ENCODE measurements around the gene PICALM.
"Not testable (repeated sequence)": the region's sequence is repeated elsewhere in the genome, so short reads cannot be mapped to it uniquely, and the experiment has no call there.

Gene PICALM

DNA sequence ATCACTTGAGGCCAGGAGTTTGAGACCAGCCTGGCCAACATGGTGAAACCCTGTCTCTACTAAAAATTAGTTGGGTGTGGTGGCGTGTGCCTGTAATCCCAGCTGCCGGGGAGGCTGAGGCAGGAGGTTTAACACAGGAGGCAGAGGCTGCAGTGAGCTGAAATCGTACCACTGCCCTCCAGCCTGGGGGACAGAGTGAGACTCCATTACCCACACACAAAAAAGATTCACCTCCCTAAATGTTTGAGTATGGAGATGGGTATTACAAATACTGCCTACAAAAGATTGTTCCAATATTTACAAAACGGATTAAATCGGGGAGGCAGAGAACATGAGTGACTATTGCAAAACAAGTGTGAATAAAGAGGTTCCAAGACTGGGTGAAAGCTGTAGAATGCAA, 98.3 kb downstream of the PICALM start:
- no peak for DNase-seq

DNA sequence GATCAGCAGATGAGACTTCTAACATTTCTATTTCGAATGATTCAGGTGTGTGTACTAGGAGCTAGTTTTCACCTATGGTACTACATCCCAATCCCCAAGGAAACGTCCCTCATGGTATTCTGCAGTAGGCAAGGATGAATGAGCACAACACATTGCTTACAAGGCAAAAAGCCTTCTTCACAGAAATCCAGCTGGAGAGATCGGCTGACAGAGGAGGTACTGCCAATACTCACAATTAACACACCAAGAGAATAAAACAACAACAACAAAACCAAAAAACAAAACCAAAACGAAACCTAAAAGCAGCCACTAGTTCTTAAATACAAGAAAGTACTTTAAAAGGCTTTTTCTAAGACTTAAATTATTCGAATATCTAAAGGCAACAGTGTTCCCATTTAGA, 101.4 kb downstream of the PICALM start:
- no peak for DNase-seq

DNA sequence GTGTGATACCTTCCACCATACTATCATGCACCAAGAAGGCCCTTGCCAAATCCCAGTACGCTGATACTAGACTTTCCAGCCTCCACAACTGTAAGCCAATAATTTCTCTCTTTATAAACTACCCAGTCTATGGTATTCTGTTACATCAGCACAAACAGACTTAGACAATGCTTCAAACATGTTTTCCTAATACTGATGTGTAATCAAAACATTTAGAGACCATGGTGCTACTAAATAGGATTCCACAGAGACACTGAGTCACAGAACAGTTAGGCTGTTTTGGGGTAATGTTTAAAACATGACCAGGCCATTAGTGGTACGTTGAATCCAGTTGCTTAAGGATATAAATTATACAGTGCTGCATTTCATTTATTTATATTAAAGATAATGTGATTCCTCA, 103.7 kb downstream of the PICALM start:
- no peak for DNase-seq

DNA sequence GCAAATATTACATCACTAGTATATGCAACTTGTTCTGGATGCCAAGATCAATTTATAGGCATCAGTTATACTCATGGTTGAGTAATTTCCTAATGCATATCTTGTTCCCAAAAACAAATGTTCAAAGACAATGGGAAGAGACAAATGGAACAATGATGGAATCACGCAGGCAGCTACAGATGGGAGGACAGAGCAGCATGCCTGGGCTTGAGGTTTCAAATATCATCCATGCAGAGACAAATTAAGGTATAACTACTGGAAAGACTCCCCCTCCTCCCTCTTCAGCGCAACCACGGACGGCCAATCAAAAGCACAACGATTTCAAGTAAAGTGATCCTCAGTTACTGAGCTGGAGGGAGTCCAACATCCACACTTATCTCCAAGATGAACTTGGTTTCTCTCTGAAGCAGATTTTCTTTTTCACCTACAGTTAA, 106.9 kb downstream of the PICALM start:
- no peak for DNase-seq

DNA sequence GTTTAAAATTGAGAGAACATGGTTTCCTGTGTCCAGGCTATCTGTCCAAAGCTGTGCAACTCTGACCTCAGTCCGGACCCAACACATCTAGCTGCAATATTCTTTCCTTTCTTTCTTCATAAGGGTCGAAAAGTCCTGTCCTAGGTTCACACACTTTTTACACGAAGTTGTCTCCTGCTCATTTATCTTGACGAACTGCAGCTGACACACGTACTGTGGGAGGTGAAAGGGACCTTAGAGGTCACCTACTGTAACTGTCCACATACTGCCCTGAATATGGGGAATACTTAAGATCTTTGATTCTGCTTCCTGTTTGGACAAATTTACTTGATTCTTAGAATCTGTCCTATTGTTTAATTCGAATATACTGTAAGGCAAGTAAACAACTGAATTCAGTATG, 107.8 kb downstream of the PICALM start:
- no peak for DNase-seq

DNA sequence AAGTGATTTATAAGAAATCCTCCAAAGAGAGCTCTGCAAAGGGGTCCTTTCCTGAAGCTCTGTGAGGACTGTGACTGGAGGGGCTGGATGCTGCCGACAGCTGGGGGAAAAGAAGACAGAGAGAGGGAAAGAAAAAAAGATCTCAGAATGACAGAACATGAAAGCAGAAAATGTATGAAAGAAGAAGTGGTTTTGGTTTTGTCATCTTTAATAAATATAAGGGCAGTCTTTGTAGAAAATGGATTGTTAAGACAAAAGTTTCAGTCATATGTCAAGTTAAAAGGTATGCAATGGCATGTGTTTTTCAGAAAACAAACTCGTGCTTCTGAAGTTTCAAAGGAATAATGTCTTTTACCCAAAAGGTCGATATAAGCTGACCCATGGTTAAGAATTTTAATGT, 108.2 kb downstream of the PICALM start:
- DNase-seq = no peak

DNA sequence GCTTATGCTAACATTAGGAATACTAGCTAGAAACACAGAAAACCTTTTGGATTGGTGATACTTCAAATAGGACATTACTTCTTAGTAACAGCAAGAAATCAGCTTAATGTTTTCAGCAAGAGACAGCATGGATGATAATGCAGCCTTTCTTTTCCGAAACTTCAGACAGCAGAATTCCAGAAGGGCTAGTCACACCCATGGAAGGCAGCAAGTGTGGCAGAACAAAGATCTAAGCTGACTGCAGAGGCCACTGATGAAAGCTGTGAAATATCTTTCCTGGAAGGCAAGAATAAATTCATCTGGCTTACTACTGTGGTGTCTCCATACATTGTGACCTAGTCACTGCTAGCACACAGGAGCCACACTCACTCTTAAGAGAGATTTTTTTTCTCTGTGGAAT, 113.4 kb downstream of the PICALM start:
- no peak for DNase-seq

DNA sequence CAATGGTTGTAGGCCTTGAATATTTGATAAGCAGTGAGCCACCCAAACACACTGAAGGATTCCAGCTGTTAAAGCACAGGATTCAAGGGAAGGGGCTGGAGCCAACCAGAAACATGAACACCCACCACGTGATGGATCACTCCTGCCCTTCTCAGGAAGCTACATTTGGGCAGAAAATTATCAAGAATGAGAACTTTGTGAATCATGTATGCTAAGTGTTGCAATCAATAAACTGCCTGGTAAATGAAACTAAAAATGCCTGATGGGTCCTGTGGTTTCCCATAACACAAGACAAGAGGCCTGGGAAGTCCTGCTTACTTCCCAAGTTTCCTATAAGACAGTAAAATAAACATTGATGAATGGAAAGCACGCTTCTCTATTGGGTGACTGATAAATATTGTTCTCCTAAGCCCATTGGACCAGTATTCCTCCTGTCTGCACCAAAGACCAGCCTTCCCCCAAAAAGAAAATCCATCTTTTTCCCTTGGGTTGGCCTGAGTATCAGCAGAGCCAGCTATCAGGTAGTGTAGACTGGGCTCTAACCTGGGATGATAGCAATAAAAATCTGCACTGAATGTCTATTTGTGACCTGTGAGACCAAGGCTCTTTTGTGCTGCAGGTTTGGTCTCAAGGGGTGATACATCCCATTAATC, 115.3 kb downstream of the PICALM start:
- no peak for DNase-seq

DNA sequence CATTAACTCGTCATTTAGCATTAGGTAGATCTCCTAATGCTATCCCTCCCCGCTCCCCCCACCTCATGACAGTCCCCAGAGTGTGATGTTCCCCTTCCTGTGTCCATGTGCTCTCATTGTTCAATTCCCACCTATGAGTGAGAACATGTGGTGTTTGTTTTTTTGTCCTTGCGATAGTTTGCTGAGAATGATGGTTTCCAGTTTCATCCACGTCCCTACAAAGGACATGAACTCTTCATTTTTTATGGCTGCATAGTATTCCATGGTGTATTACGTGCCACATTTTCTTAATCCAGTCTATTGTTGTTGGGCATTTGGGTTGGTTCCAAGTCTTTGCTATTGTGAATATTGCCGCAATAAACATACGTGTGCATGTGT, 116.8 kb downstream of the PICALM start:
- not testable (repeated sequence) for DNase-seq

DNA sequence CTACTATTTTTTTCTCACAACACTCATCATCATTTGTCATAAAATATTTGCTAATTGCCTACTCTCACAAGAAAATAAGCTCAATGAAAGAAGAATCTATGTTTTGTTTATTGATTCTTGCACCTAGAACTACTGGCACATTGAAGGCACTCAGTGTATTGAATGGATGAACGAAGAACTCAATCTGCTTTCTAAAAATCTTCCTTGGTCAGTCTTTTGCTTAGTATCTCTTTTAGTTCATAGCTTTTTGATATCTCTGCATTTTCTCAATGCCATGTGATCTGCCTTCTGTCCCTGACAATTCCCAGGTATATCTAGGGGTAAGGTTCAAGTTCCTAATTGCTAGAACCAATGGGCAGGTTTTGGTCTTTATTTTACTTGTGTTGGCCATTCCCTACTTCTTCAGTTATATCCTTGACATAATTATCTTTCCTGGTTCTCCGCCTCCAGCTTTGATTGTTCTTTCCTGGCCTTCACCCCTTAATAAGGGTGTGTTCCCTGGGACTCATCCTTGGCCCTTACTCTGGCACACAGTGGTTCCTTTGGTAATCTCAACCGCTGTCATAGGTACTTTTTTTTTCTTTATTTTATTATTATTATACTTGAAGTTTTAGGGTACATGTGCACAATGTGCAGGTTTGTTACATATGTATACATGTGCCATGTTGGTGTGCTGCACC, 117.3 kb downstream of the PICALM start:
- DNase-seq = no peak

DNA sequence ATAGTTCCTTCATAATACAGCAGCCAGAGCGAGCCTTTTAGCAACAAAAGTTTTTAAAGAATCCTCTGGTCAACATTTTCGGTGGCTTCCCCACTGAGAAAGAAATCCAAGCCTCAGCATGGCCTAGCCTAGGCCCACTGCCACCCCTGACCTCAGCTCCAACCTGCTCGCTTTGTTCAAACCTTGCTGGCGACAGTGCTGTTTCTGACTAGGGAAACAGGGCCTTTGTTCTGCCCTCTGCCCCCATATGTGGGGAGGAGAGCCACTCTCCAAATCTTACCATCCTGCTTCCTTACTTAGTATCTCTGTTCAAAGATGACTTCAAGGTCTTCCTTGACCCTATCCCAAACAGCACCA, 117.9 kb downstream of the PICALM start:
- DNase-seq = no peak

DNA sequence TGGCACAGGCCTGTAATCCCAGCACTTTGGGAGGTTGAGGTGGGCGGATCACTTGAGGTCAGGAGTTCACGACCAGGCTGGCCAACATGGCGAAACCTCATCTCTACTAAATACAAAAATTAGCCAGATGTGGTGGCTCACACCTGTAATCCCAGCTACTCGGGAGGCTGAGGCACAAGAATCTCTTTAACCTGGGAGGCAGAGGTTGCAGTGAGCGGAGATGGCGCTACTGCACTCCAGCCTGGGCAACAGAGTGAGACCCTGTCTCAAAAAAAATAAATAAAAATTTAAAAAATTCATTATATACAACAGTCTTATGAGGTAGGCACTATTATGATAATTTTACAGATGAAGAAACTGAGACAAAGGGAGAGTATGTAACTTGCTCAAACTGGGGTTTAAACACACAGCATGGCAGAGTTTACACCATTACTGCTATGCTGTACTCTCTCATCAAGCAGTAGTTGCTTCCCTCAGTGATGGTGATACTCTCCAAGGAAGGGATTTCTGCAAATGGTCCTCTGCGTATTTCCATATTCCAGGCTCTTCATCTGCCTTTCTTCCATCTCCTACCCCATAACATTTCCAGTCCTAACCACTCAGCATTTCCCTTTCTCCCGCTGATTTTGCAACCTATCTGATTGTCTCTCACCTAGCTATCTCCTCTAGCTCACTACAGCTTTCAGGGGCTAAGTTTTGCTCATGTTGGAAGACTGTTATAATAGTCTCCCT, 118.4 kb downstream of the PICALM start:
- DNase-seq = no peak

DNA sequence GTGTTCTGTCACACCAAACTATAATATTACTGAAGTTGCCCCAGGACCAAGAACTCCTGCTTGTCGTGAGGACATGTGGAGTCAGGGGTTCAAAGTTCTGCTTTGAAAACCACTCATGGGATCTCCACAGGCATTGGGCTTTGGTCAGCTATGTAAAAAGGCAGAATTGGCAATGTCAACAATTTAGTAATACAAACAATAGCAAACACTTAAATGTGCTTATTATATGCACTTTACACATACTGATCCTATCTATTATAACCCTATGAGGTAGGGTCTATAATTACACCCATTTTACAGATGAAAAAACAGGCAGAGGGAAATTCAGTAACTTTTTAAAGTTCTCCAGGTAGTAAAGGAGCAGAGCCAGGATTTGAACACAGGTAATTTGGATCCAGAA, 119.1 kb downstream of the PICALM start:
- DNase-seq = no peak

DNA sequence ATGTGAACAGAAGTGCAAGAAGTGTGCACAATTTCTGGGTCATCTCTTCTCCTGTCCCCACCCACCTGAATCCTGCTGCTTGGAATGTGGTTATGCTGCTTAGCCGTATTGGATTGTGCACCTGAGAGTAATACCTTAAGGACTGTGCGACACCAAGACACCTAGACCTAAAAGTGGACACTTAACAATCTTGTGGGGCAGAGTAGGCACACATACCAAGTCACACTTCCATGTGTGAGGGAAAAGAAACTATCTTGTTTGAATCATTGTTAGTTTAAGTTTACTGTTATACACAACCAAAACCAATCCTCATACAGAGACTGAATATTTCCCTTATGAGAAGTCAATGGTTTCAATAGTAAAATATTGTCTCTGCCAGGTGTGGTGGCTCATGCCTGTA, 120.0 kb downstream of the PICALM start:
- DNase-seq = no peak

DNA sequence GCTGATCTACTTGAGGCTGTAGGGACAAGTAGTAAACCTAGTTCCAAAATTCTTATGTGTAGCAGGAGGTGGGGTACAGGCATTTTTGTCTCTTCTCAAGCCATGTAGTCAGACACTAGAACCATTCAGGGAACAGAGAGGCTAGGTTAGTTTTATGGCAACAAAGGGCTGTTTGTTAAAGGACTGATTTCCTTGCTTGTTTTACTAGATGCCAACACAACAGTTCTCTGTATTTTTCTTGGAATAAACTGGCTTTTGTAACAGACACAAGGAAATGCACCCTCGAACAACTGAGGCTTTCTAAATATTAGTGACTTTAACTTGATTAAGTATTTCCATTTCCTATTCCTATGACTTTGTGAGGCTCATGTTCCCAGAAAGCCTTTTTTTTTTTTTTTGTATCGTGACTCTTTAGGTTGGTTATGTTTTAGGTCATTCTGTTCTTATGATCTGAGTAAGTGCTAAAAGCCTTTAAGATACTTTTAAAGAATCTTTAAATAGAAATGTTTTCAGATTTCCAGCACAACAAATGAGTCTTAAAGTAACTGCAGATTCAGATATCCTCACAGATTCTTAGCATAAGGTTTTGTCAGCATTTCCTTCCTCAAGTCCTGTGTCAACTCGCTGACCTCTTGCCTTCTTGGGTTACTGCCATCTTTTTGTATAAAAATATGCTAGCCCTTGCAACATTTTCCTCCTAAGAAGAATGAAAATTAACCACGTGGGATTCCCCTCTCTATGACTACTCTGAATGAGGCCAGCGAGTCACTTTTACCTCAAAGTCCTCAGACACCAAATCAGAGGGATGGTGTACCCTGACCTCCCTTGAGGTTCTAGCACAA, 121.2 kb downstream of the PICALM start:
- no peak for DNase-seq

DNA sequence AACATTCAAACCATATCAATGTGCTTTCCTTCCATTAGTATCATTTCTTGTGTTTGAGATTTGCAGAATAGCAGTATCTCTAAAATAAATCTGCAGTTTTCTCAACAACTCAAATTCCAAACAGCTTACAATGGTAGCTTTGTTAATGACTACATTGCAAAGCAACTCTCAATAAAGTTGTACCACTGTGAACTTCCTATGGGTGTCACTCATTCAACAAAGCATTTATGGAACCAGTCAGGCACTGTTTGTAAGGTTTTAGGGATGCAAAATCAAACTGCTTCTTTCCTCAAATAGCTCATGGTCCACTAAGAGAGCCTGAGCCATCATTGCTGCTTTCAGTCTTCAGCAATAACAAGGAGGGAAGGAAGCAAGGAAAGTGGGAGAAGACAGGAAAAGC, 122.7 kb downstream of the PICALM start:
- DNase-seq = no peak

DNA sequence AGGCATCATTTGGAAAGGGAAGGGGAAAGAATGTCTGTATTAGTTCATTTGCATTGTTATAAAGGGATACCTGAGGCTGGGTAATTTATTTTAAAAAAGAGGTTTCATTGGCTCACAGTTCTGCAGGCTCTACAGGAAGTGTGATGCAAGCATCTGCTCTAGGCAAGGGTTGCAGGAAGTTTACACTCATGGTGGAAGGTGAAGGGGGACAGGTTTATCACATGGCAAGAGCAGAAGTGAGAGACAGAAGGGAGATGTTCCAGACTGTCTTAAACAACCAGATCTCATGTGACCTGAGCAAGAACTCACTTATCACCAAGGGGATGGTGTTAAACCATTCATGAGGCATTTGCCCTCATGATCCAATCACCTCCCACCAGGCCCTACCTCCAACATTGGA, 123.1 kb downstream of the PICALM start:
- no peak for DNase-seq

DNA sequence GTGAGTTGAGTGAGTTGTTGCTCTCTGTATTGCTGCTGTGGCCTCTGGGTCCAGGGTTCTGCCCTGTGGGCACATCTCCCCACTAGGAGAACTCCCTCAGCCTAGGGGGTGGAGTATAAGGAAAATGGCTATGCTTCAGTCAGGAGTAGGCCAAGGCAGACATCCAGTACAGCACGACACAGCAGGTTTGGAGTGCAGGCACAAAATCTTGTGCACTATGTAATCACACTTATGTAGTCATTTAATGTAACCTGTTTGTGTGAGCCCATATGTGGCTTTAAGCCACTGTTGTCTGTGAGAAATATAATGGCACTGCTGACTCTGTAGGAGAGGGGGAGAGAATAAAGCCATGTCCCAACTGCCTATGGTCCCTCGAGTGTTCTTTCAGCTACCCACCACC, 123.6 kb downstream of the PICALM start:
- DNase-seq = no peak

DNA sequence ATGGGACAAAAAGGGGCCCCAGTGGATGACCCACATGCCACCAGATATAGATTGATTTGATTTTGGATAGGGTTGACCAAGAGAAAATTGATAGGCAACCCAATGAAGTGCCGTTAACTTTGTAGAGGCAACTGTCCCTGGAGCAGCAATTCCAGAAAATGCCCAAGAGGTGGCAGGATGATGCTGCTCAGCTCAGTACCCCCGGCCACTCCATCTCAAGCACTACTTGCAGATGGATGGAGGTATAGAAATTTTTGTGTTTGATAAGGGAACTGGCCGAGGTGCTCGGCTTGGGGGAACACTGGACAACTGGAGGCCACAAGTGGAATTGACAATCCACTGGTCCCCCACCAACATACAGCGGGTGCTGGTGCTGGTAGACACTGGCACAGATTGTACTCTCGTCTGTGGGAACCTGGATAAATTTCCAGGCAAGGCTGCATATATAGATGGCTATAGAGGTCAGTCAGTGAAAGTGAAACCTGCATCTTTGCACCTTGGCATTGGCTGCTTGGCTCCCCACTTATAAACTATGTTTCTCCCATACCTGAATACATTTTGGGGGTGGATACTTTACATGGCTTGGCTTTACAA, 127.4 kb downstream of the PICALM start:
- DNase-seq = no peak

DNA sequence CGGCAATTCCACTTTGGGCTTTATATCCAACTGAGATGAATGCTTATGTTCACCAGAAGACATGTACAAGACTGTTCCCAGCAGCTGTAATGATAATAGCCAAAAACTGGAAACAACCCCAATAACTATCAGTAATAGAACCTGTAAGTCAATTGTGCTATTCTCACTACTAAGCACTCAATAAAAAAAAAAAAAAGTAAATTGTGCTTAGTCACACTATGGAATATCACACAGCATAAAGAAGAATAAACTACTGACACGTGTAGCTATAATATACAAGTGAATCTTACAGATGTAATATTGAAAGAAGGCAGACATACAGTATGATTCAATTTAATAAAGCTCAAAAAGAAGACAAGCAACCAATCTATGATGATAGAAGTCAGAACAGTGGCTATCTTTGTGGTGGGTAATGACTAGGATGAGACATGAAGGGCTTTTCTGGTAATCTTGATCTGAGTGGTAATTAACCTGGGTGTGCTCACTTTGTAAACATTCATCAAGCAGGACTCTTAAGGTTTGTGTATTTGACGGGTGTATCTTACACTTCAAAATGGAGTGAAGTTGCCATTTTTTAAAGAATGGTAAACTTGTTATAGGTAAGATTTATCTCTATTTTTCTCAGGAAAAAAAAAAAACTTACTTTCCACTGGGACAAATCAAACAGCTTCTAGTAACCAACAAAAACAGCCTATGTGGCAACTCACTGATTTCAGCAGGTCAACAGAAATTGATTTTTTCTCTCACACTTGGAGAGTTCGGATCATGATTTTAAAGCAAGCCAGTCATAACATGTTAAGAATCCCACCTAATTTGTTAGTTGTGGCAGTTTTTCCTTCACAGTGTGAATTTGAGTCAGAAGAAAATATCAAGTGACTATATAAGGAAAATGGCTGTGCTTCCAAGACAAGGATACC, 129.5 kb downstream of the PICALM start:
- DNase-seq = no peak

DNA sequence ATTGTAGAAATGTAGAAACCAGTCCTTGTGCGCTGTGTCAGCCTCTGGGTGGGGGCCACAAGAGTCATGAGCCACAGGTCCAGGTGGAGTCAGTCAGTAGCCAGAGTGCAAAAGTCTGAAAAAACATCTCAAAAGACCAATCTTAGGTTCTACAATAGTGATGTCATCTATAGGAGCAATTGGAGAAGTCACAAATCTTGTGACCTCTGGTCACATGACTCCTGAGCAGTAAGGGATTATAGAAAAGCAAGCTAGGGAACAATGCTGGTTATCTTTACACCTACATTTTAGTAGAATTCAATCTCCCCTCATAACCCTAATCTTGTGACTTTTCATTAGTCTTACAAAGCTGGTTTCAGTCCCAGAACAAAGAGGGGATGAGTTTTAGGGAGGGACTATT, 131.0 kb downstream of the PICALM start:
- DNase-seq = no peak

DNA sequence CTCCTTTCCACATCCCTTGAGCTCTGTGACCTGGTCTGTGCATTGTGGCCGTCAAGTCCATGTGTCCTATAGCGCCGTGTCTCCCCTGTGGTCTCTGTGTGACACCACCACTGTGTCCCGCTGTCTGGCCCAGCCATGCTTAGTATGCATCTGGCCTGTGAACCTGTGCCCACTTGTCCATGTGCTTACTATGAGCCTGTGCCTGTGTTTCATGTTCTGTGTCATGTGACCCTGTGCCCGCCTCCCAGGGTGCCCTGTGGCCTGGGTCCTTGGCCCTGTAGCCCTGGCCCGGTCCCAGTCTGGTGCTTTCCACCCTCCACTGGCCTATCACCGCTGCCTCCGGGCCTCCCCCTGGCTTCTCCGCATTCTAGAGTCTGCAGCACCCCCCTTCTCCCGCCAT, 133.1 kb downstream of the PICALM start:
- no peak for DNase-seq

All from effector CD8-positive, alpha-beta T cell (primary cell).